ENCODE measurements around the gene LAMC1.

- TF ChIP-seq CTCF (IDR thresholded peaks at IDR 0.05) (no peak), FOXJ3 (CRISPR knock-in tag; IDR thresholded peaks at IDR 0.05) (no peak), RCOR1 (IDR thresholded peaks at IDR 0.05; ENCODE audit: low read length) (no peak), FOXM1 (IDR thresholded peaks at IDR 0.05; ENCODE audit: low read depth) (no peak)
Measured at GRCh38 chr1:183140633-183141032, 117.4 kb downstream of the LAMC1 start.

All from SK-N-SH (cell line).